PFSK-1 (cell line): ENCODE data around the gene CNGA4.

Experiments used
- POLR2AphosphoS5 ChIP-seq: IDR thresholded peaks from 2 replicates; pipeline ENCODE4 v1.6.1; 2012; ENCODE audit warnings: low read depth, mild to moderate bottlenecking, control low read depth, low read length, moderate library complexity
- REST ChIP-seq, 2 experiments: IDR thresholded peaks; 2 replicates each; pipeline versions ENCODE4 v1.6.1 to v1.8.0; 2011 to 2012; ENCODE audit warnings: low read depth in 2 of 2, low read length in 2 of 2, control low read depth in 1 of 2, inconsistent platforms in 1 of 2, mild to moderate bottlenecking in 1 of 2, moderate library complexity in 1 of 2; ENCODE audit not compliant: insufficient read depth in 1 of 2
- TAF1 ChIP-seq: IDR thresholded peaks from 2 replicates; pipeline ENCODE4 v1.6.1; 2012; ENCODE audit warnings: low read length, control low read depth, borderline replicate concordance; ENCODE audit not compliant: insufficient read depth

- TF ChIP-seq POLR2AphosphoS5 (no peak), TAF1 (no peak), REST (IDR thresholded peaks at IDR 0.05; ENCODE audit: insufficient read depth in 1 of 2, low read depth in 2 of 2, low read length in 2 of 2) (no peak)
Measured at GRCh38 chr11:6209801-6210200, 29.1 kb upstream of the CNGA4 start.
